PC-3 (cell line): ENCODE results near the gene PCCA.

ENCODE experiments used
- CTCF ChIP-seq: fragments of 300-600 bp; sonication (generic); conservative IDR thresholded peaks from 2 replicates; pipeline ENCODE4 v1.5.1; 2017; ENCODE audit warnings: antibody characterized with exemption, low read depth, mild to moderate bottlenecking, low read length
- EZH2 ChIP-seq: fragments of 300-600 bp; sonication (generic); IDR thresholded peaks from one replicate; pipeline ENCODE4 v1.6.1; 2017; ENCODE audit warnings: antibody characterized with exemption, mild to moderate bottlenecking, low read length; ENCODE audit not compliant: unreplicated experiment
- EZH2phosphoT487 ChIP-seq: fragments of 300-600 bp; sonication (generic); IDR thresholded peaks from 2 replicates; pipeline ENCODE4 v1.6.1; 2018; ENCODE audit warnings: mild to moderate bottlenecking, antibody characterized with exemption, low read length, borderline replicate concordance

DNA sequence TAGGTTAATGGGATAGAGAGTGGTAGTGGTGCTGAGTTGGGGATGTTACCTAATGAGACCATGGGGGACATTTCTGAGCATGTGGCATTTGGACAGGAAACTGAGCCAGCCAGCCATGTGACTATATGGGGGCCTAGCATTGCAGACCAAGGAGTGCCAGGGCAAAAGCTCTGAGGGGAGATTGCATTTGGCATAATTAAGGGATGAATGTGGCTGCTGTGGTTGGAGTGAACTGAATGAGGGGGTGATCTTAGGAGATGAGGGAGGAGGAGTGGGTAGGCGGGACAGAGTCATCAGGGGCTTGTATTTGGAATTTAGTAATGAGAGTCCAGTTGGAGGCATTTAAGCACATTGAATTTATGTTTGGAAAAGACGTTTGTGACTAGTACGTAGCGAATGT is 6.6 kb downstream of the PCCA start:
- TF ChIP-seq CTCF, result no peak
- TF ChIP-seq EZH2, result no peak
- TF ChIP-seq EZH2phosphoT487, result no peak
